ENCODE measurements around the gene NDUFB11. TPM values are rescaled to one million over a fixed set of nuclear protein-coding genes. Genes with fewer than 3 reads are reported as not detected.

NDUFB11 gene
- total RNA-seq, 2 experiments from 2014 or later = 89.0 to 89.8 TPM

GRCh38 chrX:47182106-47182700, 37.7 kb upstream of the NDUFB11 start:
- DNase-seq = no peak
- Mint-ChIP-seq H3K4me1 (no peaks in the 10 kb centered on the region), H3K4me3 (no peak overlapping the region), H3K9me3 (no peaks in the 10 kb centered on the region), H3K36me3 (ENCODE audit: low read depth) (peaks cover 36% of the 10 kb centered on the region), H3K27me3 (no peaks in the 10 kb centered on the region), H3K27ac (no peak overlapping the region)
- POLR2A ChIA-PET = no interaction called here
- CTCF ChIA-PET = no interaction called here

- ChIA-PET CTCF (no interaction called here), POLR2A (no interaction called here)
- no peaks in the 10 kb centered on the region for H3K9me3 Mint-ChIP-seq
- H3K27ac Mint-ChIP-seq = no peak overlapping the region
- H3K4me3 Mint-ChIP-seq = no peak overlapping the region
- peaks cover 38% of the 10 kb centered on the region for H3K36me3 Mint-ChIP-seq (ENCODE audit: low read depth)
- H3K27me3 Mint-ChIP-seq = no peaks in the 10 kb centered on the region
- no peak for DNase-seq
- H3K4me1 Mint-ChIP-seq = no peaks in the 10 kb centered on the region
Observed at GRCh38 chrX:47181301-47181700, 36.8 kb upstream of the NDUFB11 start.

GRCh38 chrX:47180346-47180745, 35.8 kb upstream of the NDUFB11 start:
- Mint-ChIP-seq H3K4me3 (no peak overlapping the region), H3K9me3 (no peaks in the 10 kb centered on the region), H3K4me1 (no peaks in the 10 kb centered on the region), H3K27ac (no peak overlapping the region), H3K27me3 (no peaks in the 10 kb centered on the region), H3K36me3 (ENCODE audit: low read depth) (peaks cover 38% of the 10 kb centered on the region)
- no peak for DNase-seq
- CTCF ChIA-PET = no interaction called here
- POLR2A ChIA-PET = no interaction called here

GRCh38 chrX:47179928-47180255, 35.4 kb upstream of the NDUFB11 start:
- CTCF ChIA-PET = no interaction called here
- Mint-ChIP-seq H3K27me3 (no peaks in the 10 kb centered on the region), H3K27ac (no peak overlapping the region), H3K4me3 (no peak overlapping the region), H3K4me1 (no peaks in the 10 kb centered on the region), H3K36me3 (ENCODE audit: low read depth) (peaks cover 38% of the 10 kb centered on the region), H3K9me3 (no peaks in the 10 kb centered on the region)
- DNase-seq = no peak
- POLR2A ChIA-PET = no interaction called here

GRCh38 chrX:47179221-47179927, 34.9 kb upstream of the NDUFB11 start:
- Mint-ChIP-seq H3K27me3 (no peaks in the 10 kb centered on the region), H3K4me3 (no peak overlapping the region), H3K9me3 (no peaks in the 10 kb centered on the region), H3K36me3 (ENCODE audit: low read depth) (peaks cover 38% of the 10 kb centered on the region), H3K27ac (no peak overlapping the region), H3K4me1 (no peaks in the 10 kb centered on the region)
- DNase-seq = no peak
- POLR2A ChIA-PET = no interaction called here
- CTCF ChIA-PET = no interaction called here

- Mint-ChIP-seq H3K27me3 (no peaks in the 10 kb centered on the region), H3K4me1 (no peaks in the 10 kb centered on the region), H3K9me3 (no peaks in the 10 kb centered on the region), H3K36me3 (ENCODE audit: low read depth) (peaks cover 38% of the 10 kb centered on the region), H3K4me3 (no peak overlapping the region), H3K27ac (no peak overlapping the region)
- ChIA-PET POLR2A (no interaction called here), CTCF (no interaction called here)
- no peak for DNase-seq
Observed at GRCh38 chrX:47178337-47178736, 33.8 kb upstream of the NDUFB11 start.

- Mint-ChIP-seq H3K27ac (no peak overlapping the region), H3K4me1 (no peaks in the 10 kb centered on the region)
- CTCF ChIA-PET = no interaction called here
Observed at GRCh38 chrX:47177079-47177478, 32.6 kb upstream of the NDUFB11 start.

GRCh38 chrX:47176101-47176740, 31.7 kb upstream of the NDUFB11 start:
- no peaks in the 10 kb centered on the region for H3K4me1 Mint-ChIP-seq
- H3K36me3 Mint-ChIP-seq (ENCODE audit: low read depth) = peaks cover 40% of the 10 kb centered on the region
- H3K9me3 Mint-ChIP-seq = no peaks in the 10 kb centered on the region
- H3K4me3 Mint-ChIP-seq = no peak overlapping the region
- ChIA-PET POLR2A (interaction anchor here (1.0 kb wide), 1 partner anchor 14 kb away, joined by 3 read pairs; no protein-coding TSS in a partner anchor), CTCF (no interaction called here)
- no peaks in the 10 kb centered on the region for H3K27me3 Mint-ChIP-seq
- H3K27ac Mint-ChIP-seq = no peak overlapping the region
- no peak for DNase-seq

More at GRCh38 chrX:47177079-47177478, 32.6 kb upstream of the NDUFB11 start:
- Mint-ChIP-seq H3K4me3 (no peak overlapping the region), H3K9me3 (no peaks in the 10 kb centered on the region), H3K36me3 (ENCODE audit: low read depth) (peaks cover 35% of the 10 kb centered on the region), H3K27me3 (no peaks in the 10 kb centered on the region)
- DNase-seq = no peak
- POLR2A ChIA-PET = interaction anchor here (1.0 kb wide), 1 partner anchor 13 kb away, joined by 3 read pairs; no protein-coding TSS in a partner anchor

- H3K4me3 Mint-ChIP-seq = no peak overlapping the region
Observed at GRCh38 chrX:47175588-47175980, 31.1 kb upstream of the NDUFB11 start.

GRCh38 chrX:47174846-47175587, 30.5 kb upstream of the NDUFB11 start:
- no peak overlapping the region for H3K4me3 Mint-ChIP-seq
- no peak overlapping the region for H3K27ac Mint-ChIP-seq
- no peaks in the 10 kb centered on the region for H3K4me1 Mint-ChIP-seq
- no peaks in the 10 kb centered on the region for H3K9me3 Mint-ChIP-seq
- H3K36me3 Mint-ChIP-seq (ENCODE audit: low read depth) = peaks cover 40% of the 10 kb centered on the region
- DNase-seq = no peak
- CTCF ChIA-PET = no interaction called here
- H3K27me3 Mint-ChIP-seq = no peaks in the 10 kb centered on the region
- POLR2A ChIA-PET = no interaction called here

More at GRCh38 chrX:47175588-47175980, 31.1 kb upstream of the NDUFB11 start:
- H3K4me1 Mint-ChIP-seq = no peaks in the 10 kb centered on the region
- H3K9me3 Mint-ChIP-seq = no peaks in the 10 kb centered on the region
- CTCF ChIA-PET = no interaction called here
- peaks cover 40% of the 10 kb centered on the region for H3K36me3 Mint-ChIP-seq (ENCODE audit: low read depth)
- POLR2A ChIA-PET = no interaction called here
- no peaks in the 10 kb centered on the region for H3K27me3 Mint-ChIP-seq
- DNase-seq = no peak
- H3K27ac Mint-ChIP-seq = no peak overlapping the region

- ChIA-PET CTCF (no interaction called here), POLR2A (no interaction called here)
- no peak for DNase-seq
- Mint-ChIP-seq H3K4me1 (no peaks in the 10 kb centered on the region), H3K27ac (no peak overlapping the region), H3K27me3 (no peaks in the 10 kb centered on the region), H3K9me3 (no peaks in the 10 kb centered on the region), H3K36me3 (ENCODE audit: low read depth) (peaks cover 38% of the 10 kb centered on the region), H3K4me3 (no peak overlapping the region)
Observed at GRCh38 chrX:47174376-47174775, 29.9 kb upstream of the NDUFB11 start.

- CTCF ChIA-PET = no interaction called here
- POLR2A ChIA-PET = no interaction called here
- no peaks in the 10 kb centered on the region for H3K27me3 Mint-ChIP-seq
- peaks cover 38% of the 10 kb centered on the region for H3K36me3 Mint-ChIP-seq (ENCODE audit: low read depth)
- no peaks in the 10 kb centered on the region for H3K9me3 Mint-ChIP-seq
- H3K4me1 Mint-ChIP-seq = no peaks in the 10 kb centered on the region
- no peak overlapping the region for H3K4me3 Mint-ChIP-seq
- no peak overlapping the region for H3K27ac Mint-ChIP-seq
- DNase-seq = no peak
Observed at GRCh38 chrX:47172971-47173792, 28.7 kb upstream of the NDUFB11 start.

GRCh38 chrX:47172549-47172948, 28.0 kb upstream of the NDUFB11 start:
- POLR2A ChIA-PET = no interaction called here

More at GRCh38 chrX:47172549-47172948, 28.0 kb upstream of the NDUFB11 start:
- Mint-ChIP-seq H3K4me1 (no peaks in the 10 kb centered on the region), H3K36me3 (ENCODE audit: low read depth) (peaks cover 34% of the 10 kb centered on the region), H3K4me3 (no peak overlapping the region), H3K27ac (no peak overlapping the region), H3K9me3 (no peaks in the 10 kb centered on the region), H3K27me3 (no peaks in the 10 kb centered on the region)
- CTCF ChIA-PET = no interaction called here
- no peak for DNase-seq
